ENCODE data around the gene DPY19L3.

DNA sequence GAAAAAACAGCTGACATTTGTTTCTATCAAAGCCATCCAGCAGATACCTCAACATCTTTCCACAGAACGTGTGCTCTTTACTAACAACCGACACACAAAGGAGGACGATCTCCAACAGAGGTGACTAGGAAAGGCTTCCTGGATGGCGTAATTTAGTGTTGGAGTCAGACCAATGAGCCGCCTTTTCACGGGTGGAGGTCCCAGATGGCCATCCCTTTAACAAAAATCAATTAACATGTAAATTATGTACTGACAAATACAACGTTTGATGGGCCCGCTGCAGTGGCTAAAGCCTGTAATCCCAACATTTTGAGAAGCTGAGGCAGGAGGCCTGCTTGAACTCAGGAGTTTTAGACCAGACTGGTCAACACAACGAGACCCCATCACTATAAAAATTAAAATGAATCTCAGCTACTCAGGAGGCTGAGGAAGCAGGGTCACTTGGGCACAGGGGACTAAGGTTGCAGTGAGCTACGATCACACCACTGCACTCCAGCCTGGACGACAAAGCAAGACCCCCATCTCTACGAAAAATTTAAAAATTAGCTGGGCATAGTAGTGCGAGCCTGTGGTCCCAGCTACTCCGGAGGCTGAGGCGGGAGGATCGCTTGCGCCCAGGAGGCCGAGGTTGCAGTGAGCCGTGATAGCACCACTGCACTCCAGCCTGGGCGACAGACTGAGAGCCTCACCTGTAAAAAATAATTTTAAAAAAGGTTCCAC lies 1.2 kb upstream of the DPY19L3 start:
- TF ChIP-seq POLR2A (IDR thresholded peaks at IDR 0.05) (no peak), EP300 (IDR thresholded peaks at IDR 0.05) (no peak)
